Cardiac fibroblast (primary cell): ENCODE measurements around the gene ELF2.
"Not testable (repeated sequence)": the region's sequence is repeated elsewhere in the genome, so short reads cannot be mapped to it uniquely, and the experiment has no call there.

ENCODE experiments used
- DNase-seq, 2 donors: peaks; one replicate each; pipeline versions ENCODE4 v3.0.0 to v3.0.0-alpha.2; 2010; ENCODE audit warnings: low read depth in 2 of 2
- H3K4me3 ChIP-seq, 2 donors: replicated peaks in 1 of 2; 1 replicate in 1 of 2; 2 replicates in 1 of 2; pipeline ENCODE4 v1.5.1; 2011; ENCODE audit warnings: low read depth in 2 of 2, low read length in 2 of 2, mild to moderate bottlenecking in 2 of 2, moderate library complexity in 1 of 2
- TF ChIP-seq, protein P1 (sequence below): IDR thresholded peaks from one replicate; pipeline ENCODE4 v1.5.1; 2011; ENCODE audit warnings: low read depth, mild to moderate bottlenecking, low read length, inconsistent platforms

Gene ELF2

DNA sequence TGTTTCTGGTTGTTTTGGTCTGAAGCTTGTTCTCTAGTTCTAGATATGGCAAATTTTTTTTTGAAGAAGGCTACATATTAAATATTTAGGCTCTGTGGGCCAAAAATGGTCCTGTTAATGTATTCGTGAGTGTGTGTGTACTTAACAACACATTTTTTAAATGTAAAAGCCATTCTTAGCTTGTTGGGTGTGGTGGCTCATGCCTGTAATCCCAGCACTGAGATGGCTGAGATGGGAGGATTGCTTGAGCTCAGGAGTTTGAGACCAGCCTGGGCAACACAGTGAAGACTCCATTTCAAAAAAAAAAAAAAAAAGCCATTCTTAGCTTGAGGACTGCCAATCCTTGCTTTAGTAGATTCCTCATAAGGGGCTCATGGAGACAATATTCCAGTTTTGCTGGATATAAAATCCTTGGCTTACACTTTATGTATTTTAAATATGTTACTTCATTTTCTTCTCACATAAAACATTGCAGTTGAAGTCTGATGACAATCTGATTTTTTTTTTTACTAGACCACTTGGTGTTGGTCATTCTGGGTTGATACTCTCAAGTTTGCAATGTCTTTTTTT, 138.1 kb downstream of the ELF2 start:
- no peak overlapping the region for H3K4me3 ChIP-seq
- no peak for DNase-seq
- TF ChIP-seq, protein P1, sequence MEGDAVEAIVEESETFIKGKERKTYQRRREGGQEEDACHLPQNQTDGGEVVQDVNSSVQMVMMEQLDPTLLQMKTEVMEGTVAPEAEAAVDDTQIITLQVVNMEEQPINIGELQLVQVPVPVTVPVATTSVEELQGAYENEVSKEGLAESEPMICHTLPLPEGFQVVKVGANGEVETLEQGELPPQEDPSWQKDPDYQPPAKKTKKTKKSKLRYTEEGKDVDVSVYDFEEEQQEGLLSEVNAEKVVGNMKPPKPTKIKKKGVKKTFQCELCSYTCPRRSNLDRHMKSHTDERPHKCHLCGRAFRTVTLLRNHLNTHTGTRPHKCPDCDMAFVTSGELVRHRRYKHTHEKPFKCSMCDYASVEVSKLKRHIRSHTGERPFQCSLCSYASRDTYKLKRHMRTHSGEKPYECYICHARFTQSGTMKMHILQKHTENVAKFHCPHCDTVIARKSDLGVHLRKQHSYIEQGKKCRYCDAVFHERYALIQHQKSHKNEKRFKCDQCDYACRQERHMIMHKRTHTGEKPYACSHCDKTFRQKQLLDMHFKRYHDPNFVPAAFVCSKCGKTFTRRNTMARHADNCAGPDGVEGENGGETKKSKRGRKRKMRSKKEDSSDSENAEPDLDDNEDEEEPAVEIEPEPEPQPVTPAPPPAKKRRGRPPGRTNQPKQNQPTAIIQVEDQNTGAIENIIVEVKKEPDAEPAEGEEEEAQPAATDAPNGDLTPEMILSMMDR: no peak

DNA sequence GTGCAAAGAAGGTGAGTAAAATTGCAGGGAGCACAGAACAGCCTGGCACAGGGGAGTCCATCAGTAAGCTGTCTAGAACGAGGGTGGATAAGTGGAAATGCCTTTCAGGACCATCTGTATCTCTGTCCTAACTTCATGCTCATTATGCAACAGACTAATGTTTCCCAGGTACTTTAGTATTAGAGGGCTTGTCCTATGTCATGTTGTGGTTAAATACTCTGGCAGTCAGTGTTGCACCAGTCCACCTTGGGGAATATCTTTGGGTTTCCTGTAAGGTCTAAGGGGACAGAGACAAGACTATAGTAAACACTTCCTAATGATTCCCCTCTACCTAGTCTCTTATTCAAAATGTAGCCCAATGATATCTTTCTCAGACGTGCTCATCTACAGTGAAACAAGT, 140.1 kb downstream of the ELF2 start:
- no peak for DNase-seq
- TF ChIP-seq, protein P1: no peak
- H3K4me3 ChIP-seq: no peak overlapping the region

DNA sequence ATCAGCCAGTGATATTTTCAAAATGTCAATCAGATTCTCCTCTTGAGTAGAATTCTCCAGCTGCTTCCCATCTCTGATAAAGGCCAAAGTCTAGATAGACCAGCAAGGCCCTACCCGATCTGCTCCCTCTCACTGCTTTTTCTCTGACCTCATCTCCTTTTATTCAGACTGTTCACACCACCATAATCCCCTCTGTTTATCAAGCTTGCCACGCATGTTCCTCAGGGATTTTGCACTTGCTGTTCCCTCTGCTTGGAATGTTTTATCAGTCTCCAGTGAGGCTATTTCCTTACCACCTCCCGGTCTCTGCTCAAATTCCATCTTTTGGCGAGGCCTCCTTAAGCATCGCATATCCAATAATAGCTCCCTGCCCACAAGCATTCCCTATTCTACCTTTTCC, 141.4 kb downstream of the ELF2 start:
- DNase-seq: no peak
- H3K4me3 ChIP-seq: no peak overlapping the region
- TF ChIP-seq, protein P1: no peak

DNA sequence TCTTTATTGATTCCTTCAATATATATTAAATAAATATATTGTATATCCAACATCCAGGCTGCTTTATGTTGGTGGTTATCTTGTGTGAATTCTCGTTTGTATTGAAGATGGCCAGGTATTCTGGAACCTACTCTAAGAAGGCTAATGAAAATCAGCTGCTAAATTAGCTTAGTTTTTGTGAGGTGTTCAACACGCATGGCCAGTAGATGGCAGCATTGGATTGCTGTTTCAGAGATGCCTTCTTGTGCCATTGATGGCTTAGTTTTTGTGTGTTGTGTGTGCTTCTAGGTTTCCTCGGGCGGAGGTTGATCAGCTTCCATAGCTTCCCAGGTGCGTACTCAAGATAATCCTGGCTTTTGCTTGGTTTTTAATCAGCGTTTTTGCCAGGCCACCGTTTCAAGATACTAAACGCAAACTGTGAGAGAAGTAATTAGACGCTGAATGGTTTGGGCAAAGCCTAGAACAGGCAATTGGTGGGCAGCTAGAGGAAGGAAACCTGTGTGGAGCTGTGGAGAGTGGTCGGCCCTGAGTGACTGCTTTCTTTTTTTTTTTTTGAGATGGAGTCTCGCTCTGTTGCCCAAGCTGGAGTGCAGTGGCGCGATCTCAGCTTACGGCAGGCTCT, 146.3 kb downstream of the ELF2 start:
- no peak overlapping the region for H3K4me3 ChIP-seq
- TF ChIP-seq, protein P1: peak; percentile 81

DNA sequence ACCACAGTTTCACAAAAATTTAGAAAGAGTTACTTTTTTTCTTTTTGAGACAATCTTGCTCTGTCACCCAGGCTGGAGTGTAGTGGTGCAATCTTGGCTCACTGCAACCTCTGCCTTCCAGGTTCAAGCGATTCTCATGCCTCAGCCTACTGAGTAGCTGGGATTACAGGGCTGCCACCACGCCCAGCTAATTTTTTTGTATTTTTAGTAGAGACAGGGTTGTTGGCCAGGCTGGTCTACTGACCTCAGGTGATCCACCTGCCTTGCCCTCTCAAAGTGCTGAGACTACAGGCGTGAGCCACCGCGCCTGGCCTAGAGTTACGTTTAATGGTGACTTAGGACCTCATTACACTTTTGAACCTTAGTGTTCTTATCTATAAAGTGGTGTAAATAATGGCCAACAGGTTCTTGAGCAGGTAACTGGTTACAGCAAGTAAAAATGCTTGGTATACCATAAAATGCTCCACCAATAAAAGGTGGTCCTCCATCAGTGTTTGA, 147.1 kb downstream of the ELF2 start:
- DNase-seq: not testable (repeated sequence)

More for the DNA sequence above, 146.3 kb downstream of the ELF2 start:
- peak; percentile 88 for DNase-seq

DNA sequence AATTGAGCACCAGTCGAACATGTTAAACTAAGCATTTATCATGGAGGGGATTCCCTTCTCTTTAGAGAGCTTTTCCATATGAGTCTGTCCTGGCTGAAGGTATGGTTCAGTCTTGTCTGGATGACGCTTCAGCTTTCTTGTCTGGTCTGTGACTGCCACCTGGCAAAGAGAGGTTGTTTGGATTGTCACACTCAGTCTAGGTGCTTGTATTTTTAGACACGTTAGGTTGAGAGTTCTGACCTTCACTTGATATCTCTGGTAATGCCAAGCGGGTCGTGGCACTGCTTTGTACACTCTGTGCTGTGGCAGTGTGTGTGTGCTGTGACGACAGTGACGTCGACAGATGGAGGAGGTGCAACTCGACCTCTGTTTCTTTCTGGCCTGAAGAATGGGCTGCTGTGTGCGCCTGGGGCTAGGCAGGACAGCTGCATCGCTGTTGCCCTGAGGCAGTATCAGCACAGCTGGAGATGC, 148.8 kb downstream of the ELF2 start:
- DNase-seq: no peak
- no peak overlapping the region for H3K4me3 ChIP-seq
- TF ChIP-seq, protein P1: no peak

More for the DNA sequence above, 147.1 kb downstream of the ELF2 start:
- not testable (repeated sequence) for H3K4me3 ChIP-seq

DNA sequence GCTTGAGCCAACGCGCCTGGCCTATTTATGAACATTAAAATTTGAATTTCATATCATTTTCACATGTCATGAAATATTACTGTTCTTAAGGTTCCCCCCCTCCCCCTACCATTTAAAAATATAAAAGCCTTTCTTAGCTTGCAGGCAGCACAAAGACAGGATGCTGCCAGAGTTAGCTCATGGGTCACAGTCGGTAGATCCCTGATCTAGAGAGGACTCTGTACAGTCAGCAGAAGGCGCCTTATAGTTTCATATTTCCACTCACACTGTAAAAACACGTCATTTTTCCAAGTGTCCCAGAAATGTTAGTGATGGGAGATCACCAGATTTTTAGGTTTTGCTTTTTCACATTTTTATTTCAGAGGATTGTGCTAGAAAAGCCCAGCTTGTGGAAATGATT, 149.2 kb downstream of the ELF2 start:
- TF ChIP-seq, protein P1: no peak
- peak in 1 of 2 donors; percentile 21 for DNase-seq
- H3K4me3 ChIP-seq: no peak overlapping the region
